DMS79 (cell line): Measurements from ENCODE around the gene NKTR.

ENCODE experiments used
- DNase-seq: peaks from one replicate; lab custom pipeline; 2025; lab: John Stamatoyannopoulos, UW

The NKTR gene

GRCh38 chr3:42682301-42683070 is 82.0 kb downstream of the NKTR start:
- no peak for DNase-seq

DNA sequence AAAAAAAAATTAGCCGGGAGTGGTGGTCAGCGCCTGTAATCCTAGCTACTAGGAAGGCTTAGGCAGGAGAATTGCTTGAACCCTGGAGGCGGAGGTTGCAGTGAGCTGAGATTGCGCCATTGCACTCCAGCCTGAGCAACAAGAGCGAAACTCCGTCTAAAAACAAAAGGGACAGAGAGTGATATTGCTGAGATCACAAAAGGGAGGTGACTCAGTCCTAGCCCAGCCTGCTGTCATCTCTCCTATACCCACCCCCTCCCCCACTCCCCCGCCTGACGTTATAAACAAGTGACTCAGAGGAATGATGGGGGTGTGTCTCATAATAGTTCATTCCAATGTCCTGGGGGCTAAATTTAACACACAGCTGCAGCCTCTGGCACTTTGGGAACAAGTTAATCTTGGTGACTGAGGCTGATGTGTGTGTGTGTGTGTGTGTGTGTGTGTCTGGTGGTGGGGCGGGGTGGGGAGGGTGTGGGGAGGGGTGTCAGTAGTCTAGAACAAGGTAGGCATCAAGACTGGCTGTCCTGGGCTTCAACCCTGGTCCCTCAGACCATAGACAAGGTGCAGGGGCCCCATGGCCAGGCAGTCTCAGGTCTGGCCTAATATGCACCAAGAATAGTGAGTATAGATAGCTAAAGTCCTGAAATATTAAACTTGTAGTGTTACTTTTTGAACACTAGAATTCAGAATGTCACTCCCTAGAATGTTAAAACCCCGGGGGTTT is 83.6 kb downstream of the NKTR start:
- no peak for DNase-seq

DNA sequence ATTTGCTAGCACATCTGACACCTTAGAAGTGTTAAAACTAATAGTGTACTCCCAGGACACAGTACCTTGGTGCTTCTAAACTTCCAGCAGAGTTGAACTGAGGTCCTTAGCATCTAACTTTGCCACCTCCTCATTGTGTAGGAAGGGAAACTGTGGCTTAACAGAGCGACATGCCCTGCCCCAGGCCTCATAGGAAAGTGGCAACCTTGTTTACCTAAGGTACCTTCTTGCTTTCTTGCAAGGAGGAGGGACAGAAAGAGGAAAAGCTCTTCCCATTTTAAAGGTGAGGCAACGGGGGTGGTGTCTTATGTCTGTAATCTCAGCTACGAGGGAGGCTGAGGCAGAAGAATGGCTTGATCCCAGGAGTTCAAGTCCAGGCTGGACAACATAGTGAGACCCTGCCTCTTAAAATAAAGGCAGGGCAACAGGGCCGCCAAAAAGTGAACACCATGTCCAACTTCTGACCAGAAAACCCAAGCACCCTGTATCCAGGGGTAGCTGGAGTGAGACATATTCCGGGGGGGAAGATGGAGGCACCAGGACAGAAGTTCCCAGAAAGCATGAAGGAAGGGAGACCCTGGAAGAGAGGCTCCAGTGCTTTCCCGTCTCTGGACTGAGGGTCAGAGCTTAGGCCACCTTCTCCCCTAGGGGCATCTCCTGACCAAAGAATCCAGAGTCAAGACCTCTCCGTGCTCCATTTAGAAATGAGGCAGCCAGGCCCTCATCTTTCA is 84.3 kb downstream of the NKTR start:
- DNase-seq: no peak

DNA sequence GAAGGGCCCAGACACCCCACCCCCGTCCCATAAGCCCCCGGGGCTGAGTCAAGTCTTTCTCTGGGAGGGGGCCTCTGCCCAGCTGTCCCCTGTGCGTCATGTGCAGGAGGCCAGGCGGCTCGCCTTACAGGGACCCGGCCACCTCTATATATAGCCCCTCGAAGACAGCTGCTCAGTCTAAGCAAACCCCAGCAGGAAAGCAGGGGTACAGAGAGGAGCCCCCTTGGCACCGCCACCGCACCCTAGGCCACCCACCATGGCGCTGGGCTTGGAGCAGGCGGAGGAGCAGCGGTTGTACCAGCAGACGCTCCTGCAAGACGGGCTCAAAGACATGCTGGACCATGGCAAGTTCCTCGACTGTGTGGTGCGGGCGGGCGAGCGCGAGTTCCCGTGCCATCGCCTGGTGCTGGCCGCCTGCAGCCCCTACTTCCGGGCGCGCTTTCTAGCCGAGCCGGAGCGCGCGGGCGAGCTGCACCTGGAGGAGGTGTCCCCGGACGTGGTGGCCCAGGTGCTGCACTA is 84.9 kb downstream of the NKTR start, which contains the start of gene KLHL40:
KLHL40 (plus strand) TSS at position 175 of the 519 bp plus-strand sequence; CDS start at position 257, 82 bp downstream.
- DNase-seq: no peak

DNA sequence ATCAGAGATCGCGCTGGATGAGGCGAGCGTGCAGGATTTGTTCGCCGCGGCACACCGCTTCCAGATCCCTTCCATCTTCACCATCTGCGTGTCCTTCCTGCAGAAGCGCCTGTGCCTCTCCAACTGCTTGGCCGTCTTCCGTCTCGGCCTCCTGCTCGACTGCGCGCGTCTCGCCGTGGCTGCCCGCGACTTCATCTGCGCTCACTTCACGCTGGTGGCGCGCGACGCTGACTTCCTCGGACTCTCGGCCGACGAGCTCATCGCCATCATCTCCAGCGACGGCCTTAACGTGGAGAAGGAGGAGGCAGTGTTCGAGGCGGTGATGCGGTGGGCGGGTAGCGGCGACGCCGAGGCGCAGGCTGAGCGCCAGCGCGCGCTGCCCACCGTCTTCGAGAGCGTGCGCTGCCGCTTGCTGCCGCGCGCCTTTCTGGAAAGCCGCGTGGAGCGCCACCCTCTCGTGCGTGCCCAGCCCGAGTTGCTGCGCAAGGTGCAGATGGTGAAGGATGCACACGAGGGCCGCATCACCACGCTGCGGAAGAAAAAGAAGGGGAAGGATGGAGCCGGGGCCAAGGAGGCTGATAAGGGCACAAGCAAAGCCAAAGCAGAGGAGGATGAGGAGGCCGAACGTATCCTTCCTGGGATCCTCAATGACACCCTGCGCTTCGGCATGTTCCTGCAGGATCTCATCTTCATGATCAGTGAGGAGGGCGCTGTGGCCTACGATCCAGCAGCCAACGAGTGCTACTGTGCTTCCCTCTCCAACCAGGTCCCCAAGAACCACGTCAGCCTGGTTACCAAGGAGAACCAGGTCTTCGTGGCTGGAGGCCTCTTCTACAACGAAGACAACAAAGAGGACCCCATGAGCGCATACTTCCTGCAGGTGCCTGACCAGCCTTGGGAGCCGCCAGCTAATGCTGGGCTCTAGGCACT is 85.7 kb downstream of the NKTR start:
- no peak for DNase-seq

DNA sequence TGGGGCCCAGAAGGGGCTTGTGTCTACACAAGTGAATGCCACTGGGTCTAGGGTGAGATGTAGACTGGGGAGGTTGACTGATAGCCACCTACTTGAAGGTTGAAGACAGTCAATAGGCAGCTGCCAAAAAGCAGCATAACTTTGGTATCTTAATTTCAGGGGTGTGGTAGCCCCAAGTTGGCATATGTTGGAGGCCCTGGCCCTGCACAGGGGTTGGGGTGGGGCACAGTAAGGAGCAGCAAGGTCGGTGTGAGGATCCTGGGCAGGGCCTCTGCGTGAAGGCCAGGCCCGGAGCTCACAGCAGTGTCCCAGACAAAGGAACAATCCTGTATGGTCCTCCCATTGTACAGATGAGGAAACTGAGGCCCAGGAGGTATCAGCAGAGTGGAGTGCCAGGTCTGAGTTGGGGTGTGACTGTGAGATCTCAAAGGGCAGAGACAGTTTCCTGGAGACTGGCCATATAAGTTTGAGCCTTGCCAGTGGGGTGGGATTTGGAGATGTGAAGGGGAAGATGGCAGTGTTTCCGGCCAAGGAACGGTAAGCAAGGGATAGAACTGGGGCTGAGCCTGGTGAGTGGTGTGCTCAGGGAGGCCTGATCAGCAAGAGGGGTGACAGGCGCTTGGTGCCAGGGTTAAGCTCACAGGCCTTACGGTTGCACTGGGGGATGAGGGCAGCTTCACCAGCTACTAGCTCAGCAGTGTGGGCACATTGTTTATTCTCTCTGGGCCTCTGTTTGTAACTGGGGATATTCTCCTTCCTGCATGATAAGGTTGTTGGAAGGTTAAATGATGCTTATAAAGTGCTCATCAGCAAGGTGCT is 86.6 kb downstream of the NKTR start:
- DNase-seq: no peak

DNA sequence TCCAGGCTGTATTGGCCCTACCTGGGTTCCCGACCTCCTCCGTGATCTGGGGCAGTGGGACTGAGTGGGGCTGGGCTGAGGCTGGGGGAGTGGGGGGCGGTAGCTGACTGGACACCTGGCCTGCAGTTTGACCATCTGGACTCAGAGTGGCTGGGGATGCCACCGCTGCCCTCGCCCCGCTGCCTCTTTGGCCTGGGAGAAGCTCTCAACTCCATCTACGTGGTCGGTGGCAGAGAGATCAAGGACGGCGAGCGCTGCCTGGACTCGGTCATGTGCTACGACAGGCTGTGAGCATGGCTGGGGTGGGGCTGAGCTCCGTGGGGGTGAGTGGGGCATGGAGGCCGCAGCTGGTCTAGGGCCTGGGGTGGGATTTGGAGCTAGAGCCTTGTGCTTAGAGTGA is 87.5 kb downstream of the NKTR start:
- no peak for DNase-seq

DNA sequence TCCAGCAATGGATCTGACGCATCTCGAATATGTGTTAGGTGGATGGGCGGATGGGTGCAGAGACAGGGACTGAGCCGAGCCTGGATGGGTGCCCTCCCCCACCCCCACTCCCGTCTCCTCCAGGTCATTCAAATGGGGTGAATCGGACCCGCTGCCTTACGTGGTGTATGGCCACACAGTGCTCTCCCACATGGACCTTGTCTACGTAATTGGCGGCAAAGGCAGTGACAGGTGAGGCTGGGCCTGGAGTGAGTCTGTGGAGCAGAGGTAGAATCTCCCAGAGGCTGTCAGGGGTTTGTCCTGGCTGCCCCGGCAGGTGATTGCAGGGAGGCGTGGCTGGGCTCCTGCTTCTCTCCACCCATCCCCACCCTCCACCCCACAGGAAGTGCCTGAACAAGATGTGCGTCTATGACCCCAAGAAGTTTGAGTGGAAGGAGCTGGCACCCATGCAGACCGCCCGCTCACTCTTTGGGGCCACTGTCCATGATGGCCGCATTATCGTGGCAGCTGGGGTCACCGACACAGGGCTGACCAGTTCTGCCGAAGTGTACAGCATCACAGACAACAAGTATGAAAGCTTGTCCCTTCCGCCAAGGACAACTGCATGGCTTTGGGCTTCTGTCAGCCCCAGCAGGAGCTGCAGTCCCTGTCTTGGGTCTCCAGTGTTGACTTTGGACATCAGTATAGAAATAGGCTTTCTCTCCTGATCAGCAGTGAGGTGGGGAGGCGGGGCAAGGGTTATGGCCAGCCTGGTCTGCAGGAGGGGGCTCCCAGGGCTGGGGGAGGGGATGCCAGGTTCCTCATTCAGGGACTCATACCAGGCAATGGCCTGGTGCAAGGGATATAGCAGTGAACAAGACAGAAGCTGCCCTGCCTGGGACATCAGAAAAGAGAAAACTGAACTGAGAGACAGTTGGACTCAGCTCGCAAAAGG is 88.3 kb downstream of the NKTR start:
- DNase-seq: no peak

DNA sequence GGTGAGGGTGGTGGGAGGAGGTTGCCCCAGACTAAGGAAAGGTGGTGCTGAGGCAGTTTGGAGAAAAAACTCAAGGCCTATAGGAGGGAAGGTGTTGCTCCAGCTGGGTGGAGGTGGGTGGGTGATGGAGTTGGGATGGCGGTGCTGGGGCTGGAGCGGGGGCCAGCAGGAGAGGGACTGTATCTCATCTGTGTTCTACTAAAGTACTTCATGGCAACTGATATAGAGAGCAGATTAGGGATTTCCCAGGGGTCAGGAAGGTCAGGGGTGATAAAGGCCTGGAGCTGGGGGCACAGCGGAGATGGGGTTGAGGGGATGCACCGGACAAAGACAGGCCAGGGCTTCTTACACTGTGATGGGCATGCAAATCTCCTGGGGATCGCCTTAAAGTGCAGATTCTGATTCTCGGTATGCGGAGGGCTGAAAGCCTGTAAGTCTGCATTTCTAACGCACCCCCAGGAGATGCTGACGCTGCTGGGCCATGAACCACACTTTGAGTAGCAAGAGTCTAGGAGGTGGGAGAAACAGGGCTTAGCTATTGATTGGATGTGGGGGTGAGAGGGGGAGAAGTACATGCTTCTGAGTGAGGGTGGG is 89.0 kb downstream of the NKTR start:
- no peak for DNase-seq

GRCh38 chr3:42690191-42690590 is 89.7 kb downstream of the NKTR start:
- DNase-seq: no peak

GRCh38 chr3:42690766-42691680 is 90.5 kb downstream of the NKTR start:
- DNase-seq: no peak

DNA sequence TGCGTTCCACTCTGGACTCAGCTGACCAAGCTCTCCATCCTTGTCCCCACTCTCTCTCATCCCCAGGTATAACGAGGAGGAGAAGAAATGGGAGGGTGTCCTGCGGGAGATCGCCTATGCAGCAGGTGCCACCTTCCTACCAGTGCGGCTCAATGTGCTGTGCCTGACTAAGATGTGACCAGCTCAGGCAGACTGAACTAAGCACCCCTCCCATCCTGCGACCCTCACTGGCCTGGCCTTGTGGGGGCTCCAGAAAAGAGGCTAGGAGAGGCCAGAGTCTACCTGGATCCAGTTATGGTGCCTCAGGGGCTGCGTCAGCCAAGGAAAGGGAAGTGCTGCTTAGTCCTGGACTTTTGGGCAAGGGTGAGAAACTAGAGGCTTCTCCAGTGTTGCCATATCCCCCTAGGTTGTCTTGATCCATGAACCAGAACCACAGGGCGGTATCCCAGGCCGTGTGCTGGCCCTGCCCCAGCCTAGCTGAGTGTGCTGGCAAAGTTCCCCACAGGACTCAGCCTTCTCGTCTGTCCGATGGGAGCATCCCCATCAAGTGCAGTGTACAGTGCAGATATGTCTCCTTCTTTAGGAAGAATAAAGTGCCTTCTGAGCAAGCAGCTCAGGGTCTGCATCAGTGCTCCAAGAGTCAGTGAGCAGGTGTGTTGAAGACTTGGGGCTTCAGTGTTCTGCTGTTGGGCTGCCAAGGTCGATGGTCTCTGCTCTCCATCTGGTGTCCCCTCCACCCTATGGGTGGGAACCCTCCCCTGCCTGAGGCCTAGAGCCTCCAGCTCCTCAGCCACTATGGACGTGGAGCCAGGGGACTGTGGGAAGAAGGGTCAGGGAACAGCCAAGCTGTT is 91.6 kb downstream of the NKTR start:
- DNase-seq: no peak

GRCh38 chr3:42692667-42693529 is 92.4 kb downstream of the NKTR start:
- no peak for DNase-seq

- no peak for DNase-seq
These were observed 93.0 kb downstream of the NKTR start for GRCh38 chr3:42693530-42693930.

DNA sequence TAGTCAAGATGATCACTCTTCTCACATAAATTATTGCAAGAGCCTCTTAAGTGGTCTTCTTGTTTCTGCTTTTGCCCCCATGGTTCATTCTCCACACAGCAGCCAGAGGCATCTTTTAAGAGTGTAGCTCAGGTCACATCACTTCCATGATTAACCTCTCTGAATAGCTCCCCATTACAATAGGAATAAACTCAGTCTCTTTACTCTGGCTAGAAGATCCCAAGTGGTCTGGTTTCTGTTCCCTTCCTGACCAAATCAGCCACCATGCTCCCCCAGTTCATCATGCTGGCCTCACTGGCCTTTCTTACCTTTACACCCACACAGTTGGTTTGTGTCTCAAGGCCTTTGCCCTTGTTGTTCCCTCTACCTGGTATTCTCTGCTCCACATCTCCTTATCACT is 93.9 kb downstream of the NKTR start:
- DNase-seq: no peak
